CD4-positive, alpha-beta T cell treated with Interleukin-6 at 100 ng/mL for 8 hours (primary cell): Measurements from ENCODE around the gene HABP2.

Source experiments
- DNase-seq: peaks from one replicate; pipeline ENCODE4 v3.0.0-alpha.2; 2020; ENCODE audit warnings: mixed read lengths, low spot score

The HABP2 gene

GRCh38 chr10:113552701-113553100 lies at the start of gene HABP2:
Gene HABP2, plus strand, starts transcription at chr10:113553053. Its CDS starts 69 bp downstream, at chr10:113553122.
- no peak for DNase-seq

DNA sequence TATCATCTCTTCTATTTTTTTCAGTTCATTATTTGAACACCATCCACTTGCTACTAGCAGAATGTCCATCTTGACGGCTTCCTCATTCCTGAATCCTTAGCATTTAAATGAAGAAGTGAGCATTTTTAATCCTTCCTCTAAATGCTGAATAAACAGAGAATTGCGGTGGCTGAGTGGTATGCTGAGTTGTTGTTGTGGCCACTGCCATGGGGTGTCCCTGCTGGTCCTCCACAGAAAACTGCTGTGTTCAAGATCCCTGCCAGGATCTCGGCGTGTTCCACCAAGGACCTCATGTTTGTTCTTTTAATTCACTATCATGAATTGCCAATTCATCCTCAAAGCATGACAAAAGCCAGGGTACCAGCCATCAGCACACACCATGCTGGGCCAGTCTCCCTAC lies 48.9 kb upstream of the HABP2 start:
- DNase-seq: no peak

DNA sequence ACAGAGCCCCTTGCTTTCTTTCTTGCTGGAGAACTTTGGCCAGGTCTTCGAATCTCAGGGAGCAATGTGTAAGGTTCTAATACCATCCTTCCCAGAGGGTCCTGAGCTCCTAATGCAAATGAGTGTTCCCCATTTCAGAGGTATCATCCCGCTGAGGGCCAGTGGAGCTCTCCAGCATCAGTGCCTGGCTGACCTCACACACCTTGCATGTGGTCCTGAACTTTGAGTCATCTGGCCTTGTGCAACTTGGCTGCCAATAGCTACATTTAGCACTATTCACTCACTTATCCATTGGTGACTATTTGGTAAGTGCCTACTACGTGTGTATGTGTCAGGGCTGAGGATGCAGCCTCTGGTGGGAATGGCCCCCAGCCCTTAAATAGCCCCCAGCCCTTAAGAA lies 48.4 kb upstream of the HABP2 start:
- DNase-seq: no peak

- no peak for DNase-seq
Measured at GRCh38 chr10:113506476-113506875, 46.4 kb upstream of the HABP2 start.

DNA sequence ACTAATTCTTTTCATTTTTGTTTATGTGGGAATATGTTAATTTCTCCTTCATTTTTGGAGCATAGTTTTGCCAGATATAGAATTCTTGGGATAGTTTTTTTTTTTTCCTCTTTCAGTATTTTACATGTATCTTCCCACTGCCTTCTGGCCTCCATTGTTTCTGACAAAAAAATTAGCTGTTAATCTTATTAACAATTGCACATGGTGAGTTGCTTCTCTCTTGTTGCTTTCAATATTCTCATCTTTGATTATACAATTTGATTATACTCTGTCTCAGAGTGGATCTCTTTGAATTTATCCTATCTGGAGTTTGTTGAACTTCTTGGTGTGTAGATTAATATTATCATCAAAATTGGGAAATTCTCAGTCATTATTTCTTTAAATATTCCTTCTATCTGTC lies 41.4 kb upstream of the HABP2 start:
- no peak for DNase-seq

GRCh38 chr10:113515161-113515560 lies 37.7 kb upstream of the HABP2 start:
- DNase-seq: no peak

GRCh38 chr10:113515601-113516000 lies 37.3 kb upstream of the HABP2 start:
- DNase-seq: no peak

DNA sequence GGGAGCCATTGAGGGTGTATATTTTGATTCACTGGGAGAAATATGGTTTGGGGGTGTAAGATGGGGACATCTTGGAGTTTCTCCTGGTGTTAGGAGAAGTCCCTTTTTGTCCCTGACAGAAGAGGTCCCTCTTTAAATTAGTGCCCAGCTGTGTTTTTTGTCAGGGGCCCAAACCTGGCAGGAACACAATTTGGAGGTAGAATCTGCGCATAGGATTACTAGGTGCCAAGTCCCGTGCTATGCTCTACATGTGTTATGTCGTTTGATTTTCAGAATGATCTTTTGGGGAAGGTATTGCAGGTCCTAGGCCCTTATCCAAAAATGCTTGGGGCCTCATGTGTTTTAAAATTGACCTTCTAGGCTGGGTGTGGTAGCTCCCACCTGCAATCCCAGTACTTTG lies 36.8 kb upstream of the HABP2 start:
- no peak for DNase-seq

- no peak for DNase-seq
Measured at GRCh38 chr10:113517165-113517900, 35.5 kb upstream of the HABP2 start.

- no peak for DNase-seq
Measured at GRCh38 chr10:113517901-113518260, 35.0 kb upstream of the HABP2 start.

- no peak for DNase-seq
Measured at GRCh38 chr10:113518415-113518814, 34.4 kb upstream of the HABP2 start.

GRCh38 chr10:113518816-113519591 lies 33.8 kb upstream of the HABP2 start:
- no peak for DNase-seq

GRCh38 chr10:113519681-113520115 lies 33.2 kb upstream of the HABP2 start:
- DNase-seq: no peak

GRCh38 chr10:113520261-113520660 lies 32.6 kb upstream of the HABP2 start:
- DNase-seq: no peak

- no peak for DNase-seq
Measured at GRCh38 chr10:113520690-113521474, 32.0 kb upstream of the HABP2 start.

- DNase-seq: no peak
Measured at GRCh38 chr10:113521475-113521795, 31.4 kb upstream of the HABP2 start.

DNA sequence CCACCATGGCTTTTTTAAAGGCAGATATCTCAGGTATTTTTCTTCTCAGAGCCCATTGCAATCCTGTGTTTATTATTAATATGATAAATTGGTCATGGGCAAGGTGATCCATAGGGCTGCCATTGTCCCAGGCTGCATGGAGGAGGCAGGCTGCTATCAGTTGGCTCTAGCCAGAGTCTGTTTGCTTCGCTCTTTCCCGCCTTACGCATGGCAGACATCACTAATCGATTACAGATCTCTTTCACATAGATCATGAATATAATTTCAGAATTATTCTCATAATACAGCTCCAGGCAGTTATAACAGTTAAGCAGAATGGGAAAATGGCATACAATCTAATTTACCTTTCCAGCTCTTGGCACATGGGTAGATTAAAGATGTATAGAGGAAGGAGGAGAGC lies 30.4 kb upstream of the HABP2 start:
- no peak for DNase-seq

DNA sequence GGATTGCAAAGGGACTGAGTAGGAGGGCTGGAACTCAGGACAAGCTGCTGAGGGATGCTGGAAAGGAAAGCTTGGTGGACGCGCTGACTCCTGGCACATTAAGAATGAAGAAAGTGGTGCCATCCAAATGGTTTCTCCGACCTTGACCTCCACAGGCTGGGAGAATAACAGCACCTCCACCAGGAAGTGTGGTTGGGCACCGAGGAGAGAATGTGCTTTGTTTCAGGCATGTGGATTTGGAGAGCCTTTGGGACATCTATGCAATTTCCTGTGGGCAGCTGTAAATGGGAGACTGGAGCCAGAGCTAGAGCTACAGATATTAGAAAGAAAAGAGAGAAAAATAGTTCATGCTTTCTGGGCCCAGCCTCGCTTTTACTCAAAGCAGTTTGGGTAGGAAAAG lies 29.8 kb upstream of the HABP2 start:
- no peak for DNase-seq

DNA sequence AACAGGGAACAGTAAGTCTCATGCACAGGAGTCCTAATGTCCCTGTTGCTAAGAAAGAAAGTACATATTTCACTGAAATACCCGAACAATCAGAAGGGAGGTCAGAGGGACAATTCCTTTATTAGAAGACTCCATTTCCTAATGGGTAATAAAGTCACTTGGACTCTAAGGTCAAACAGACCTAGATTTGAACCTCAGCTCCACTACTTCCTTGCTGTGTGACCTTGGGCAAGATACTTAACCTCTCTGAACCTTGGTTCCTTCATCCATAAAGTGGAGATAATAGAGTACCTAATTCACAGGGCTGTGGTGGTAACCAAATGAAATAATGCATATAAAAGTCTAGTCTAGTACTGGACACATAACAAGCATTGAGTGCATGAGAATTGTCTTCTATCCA lies 29.2 kb upstream of the HABP2 start:
- no peak for DNase-seq

- no peak for DNase-seq
Measured at GRCh38 chr10:113524120-113524519, 28.7 kb upstream of the HABP2 start.

DNA sequence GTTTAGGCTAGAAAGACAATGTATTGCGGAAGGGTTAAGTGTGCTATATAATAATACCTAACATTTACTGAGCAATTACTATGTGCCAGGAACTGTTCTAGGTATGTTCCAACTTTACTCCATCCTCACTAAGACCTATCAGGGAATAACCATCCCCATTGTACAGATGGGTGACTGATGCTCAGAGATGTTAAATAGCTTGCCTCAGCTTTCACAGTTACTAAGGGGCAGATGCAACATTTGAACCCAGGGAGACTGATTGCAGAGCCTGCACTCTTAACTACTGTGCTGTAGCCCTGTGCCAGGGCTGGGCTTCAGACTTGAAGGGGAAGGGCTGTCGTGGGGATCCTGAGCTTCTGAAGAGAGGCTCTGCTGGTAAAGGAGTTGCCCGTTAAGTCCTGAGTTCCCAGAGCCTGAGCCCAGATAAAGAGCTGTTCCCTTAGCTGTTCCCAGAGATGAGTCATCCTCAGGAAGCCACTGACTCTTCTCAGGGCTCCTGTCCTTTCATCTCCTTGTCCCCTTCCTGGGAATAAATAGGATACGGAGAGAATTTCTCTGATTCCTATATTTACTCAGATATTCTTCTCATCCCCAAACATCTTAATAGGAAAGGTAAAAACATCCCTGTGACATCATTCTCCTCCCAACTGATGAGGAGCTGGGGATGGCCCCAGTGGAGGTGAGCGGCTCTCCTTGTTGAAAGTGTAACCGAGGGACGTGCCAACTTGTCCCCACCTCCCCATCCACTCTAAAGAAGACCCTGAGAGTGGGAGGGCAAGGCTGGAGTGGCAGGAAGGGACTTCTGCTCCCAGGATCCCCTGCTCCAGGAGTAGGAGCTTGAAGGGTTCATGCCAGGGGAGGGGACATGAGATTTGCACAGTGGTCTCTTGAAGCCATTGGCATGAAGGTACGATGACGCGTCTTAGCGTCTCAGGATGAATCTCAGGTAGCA lies 28.0 kb upstream of the HABP2 start:
- DNase-seq: no peak

DNA sequence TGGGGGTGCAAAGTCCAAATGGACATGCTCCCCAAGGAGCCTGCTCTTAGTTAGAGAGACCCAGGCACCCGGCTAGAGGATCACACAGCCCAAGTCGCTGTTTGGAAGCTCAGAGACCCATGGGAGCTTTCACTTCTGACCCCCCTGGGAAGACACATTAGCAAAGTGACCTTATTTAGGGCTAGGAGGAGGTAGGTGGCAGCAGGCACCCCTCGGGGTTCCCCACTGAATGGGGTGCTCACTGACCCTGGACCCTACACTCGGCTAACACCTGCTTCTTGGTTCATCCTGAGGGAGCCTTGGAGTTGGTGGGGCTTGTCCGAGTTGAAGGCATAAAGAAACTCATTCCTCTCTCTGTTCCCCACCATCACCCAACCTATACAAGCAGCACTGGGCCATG lies 27.1 kb upstream of the HABP2 start:
- DNase-seq: no peak
